Neural cell (in vitro differentiated cells): ENCODE results near the gene DUSP28.

Experiments used
- EP300 ChIP-seq: fragments of 450-650 bp; conservative IDR thresholded peaks from 2 replicates; pipeline ENCODE4 v1.6.1; 2014; ENCODE audit warnings: antibody characterized with exemption, mild to moderate bottlenecking, moderate library complexity; ENCODE audit not compliant: poor library complexity, severe bottlenecking
- EZH2 ChIP-seq: fragments of 200-600, 300-800 bp; shearing (Covaris generic), sonication (generic); IDR thresholded peaks from 2 replicates; pipeline ENCODE4 v1.6.1; 2014; ENCODE audit warnings: antibody characterized with exemption, low read length, borderline replicate concordance, mild to moderate bottlenecking; ENCODE audit not compliant: insufficient read depth, poor library complexity, severe bottlenecking
- POLR2AphosphoS5 ChIP-seq: IDR thresholded peaks from 2 replicates; pipeline ENCODE4 v1.6.1; 2012
- RAD21 ChIP-seq: fragments of 450-650 bp; conservative IDR thresholded peaks from 2 replicates; pipeline ENCODE4 v1.6.1; 2014; ENCODE audit warnings: antibody characterized with exemption, mild to moderate bottlenecking, moderate library complexity
- REST ChIP-seq: IDR thresholded peaks from 2 replicates; pipeline ENCODE4 v1.6.1; 2012; ENCODE audit warnings: borderline replicate concordance
- SMC3 ChIP-seq: fragments of 450-650 bp; conservative IDR thresholded peaks from 2 replicates; pipeline ENCODE4 v1.6.1; 2014; ENCODE audit warnings: antibody characterized with exemption, mild to moderate bottlenecking, moderate library complexity; ENCODE audit not compliant: poor library complexity
- TF ChIP-seq, protein P1 (sequence below): fragments of 450-650 bp; IDR thresholded peaks from 2 replicates; pipeline ENCODE4 v1.5.1; 2014; ENCODE audit warnings: antibody characterized with exemption, mild to moderate bottlenecking, moderate library complexity; ENCODE audit not compliant: poor library complexity, severe bottlenecking

- TF ChIP-seq, protein P1, sequence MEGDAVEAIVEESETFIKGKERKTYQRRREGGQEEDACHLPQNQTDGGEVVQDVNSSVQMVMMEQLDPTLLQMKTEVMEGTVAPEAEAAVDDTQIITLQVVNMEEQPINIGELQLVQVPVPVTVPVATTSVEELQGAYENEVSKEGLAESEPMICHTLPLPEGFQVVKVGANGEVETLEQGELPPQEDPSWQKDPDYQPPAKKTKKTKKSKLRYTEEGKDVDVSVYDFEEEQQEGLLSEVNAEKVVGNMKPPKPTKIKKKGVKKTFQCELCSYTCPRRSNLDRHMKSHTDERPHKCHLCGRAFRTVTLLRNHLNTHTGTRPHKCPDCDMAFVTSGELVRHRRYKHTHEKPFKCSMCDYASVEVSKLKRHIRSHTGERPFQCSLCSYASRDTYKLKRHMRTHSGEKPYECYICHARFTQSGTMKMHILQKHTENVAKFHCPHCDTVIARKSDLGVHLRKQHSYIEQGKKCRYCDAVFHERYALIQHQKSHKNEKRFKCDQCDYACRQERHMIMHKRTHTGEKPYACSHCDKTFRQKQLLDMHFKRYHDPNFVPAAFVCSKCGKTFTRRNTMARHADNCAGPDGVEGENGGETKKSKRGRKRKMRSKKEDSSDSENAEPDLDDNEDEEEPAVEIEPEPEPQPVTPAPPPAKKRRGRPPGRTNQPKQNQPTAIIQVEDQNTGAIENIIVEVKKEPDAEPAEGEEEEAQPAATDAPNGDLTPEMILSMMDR: no peak
- TF ChIP-seq REST (no peak), RAD21 (no peak), EP300 (no peak), POLR2AphosphoS5 (no peak), SMC3 (no peak), EZH2 (no peak)
Measured at GRCh38 chr2:240597054-240597418, 36.9 kb downstream of the DUSP28 start.
